Natural killer cell (primary cell): Measurements from ENCODE around the gene SUSD2. TPM values are rescaled to one million over a fixed set of nuclear protein-coding genes. Genes with fewer than 3 reads are reported as not detected.
"Not testable (repeated sequence)": the region's sequence is repeated elsewhere in the genome, so short reads cannot be mapped to it uniquely, and the experiment has no call there.

Experiments used
- ATAC-seq, 3 donors: fragments of 150-1000 bp in 2 of 3; fragments of 200-7000 bp in 1 of 3; cut with Tn5 transposase; 1 replicate in 1 of 3; 2 replicates in 2 of 3; pipeline ENCODE4 v1.10.0; 2021; ENCODE audit warnings: mild to moderate bottlenecking in 2 of 3, moderate library complexity in 2 of 3
- DNase-seq, 2 donors: peaks; one replicate each; pipeline versions ENCODE4 v3.0.0 to v3.0.0-alpha.2; 2013 to 2021; ENCODE audit warnings: mixed read lengths in 1 of 2
- H3K27ac ChIP-seq: one replicate; pipeline ENCODE4 v1.5.1; 2013; ENCODE audit warnings: mild to moderate bottlenecking, low read length
- H3K27me3 ChIP-seq: one replicate; pipeline ENCODE4 v1.6.1; 2013; ENCODE audit warnings: low read length; ENCODE audit not compliant: control insufficient read depth, insufficient read depth
- H3K36me3 ChIP-seq: one replicate; pipeline ENCODE4 v1.6.1; 2013; ENCODE audit warnings: low read length; ENCODE audit not compliant: control insufficient read depth, insufficient read depth
- H3K4me1 ChIP-seq: one replicate; pipeline ENCODE4 v1.6.1; 2013; ENCODE audit warnings: low read length; ENCODE audit not compliant: control insufficient read depth, insufficient read depth
- H3K4me3 ChIP-seq: one replicate; pipeline ENCODE4 v1.5.1; 2013; ENCODE audit warnings: low read length
- H3K9me3 ChIP-seq: one replicate; pipeline ENCODE4 v1.6.1; 2013; ENCODE audit warnings: low read length; ENCODE audit not compliant: control insufficient read depth, insufficient read depth
- H3K27ac Mint-ChIP-seq, 2 donors: one replicate each; pipeline ENCODE4 v1.8.0; 2022; ENCODE audit warnings: mild to moderate bottlenecking in 2 of 2, mixed read lengths in 2 of 2, moderate library complexity in 1 of 2
- H3K27me3 Mint-ChIP-seq, 2 donors: one replicate each; pipeline ENCODE4 v1.8.0; 2022; ENCODE audit warnings: low read depth in 2 of 2, mixed read lengths in 2 of 2
- H3K36me3 Mint-ChIP-seq: one replicate; pipeline ENCODE4 v1.8.0; 2022; ENCODE audit warnings: mixed read lengths
- H3K4me1 Mint-ChIP-seq, 2 donors: one replicate each; pipeline ENCODE4 v1.8.0; 2022; ENCODE audit warnings: mixed read lengths in 2 of 2
- H3K4me3 Mint-ChIP-seq: one replicate; pipeline ENCODE4 v1.8.0; 2022; ENCODE audit warnings: mild to moderate bottlenecking, moderate library complexity, mixed read lengths
- H3K9me3 Mint-ChIP-seq, 2 donors: one replicate each; pipeline ENCODE4 v1.8.0; 2022; ENCODE audit warnings: mixed read lengths in 2 of 2
- WGBS: methylation state at CpG from one replicate; pipeline ENCODE4 v1.1.7; 2013; ENCODE audit warnings: missing lambda C conversion rate; ENCODE audit not compliant: insufficient coverage; 5-methylcytosine and 5-hydroxymethylcytosine counted together
- intact Hi-C: fragments of 100-400 bp; cut with micrococcal nuclease; formaldehyde crosslinking; loops from one replicate; pipeline ENCODE4 v1.14.2; 2022
- total RNA-seq, 4 donors: library from RNA; stranded (reverse); fragments of 120-200 nt in 1 of 4; gene quantifications; one replicate each; pipeline versions ENCODE4 v1.2.3 to v1.2.4, GENCODE V29; 2013 to 2022
- TF ChIP-seq, protein P1 (sequence below): fragments of 200-600 bp; IDR thresholded peaks from one replicate; pipeline ENCODE4 v1.8.0; 2022; ENCODE audit warnings: antibody characterized with exemption

Gene SUSD2
- total RNA-seq, 3 donors from 2014 or later (not counting 1 experiment from before 2014, with no cell fraction given) = 0.75 to 1.7 (median 1.5) TPM

DNA sequence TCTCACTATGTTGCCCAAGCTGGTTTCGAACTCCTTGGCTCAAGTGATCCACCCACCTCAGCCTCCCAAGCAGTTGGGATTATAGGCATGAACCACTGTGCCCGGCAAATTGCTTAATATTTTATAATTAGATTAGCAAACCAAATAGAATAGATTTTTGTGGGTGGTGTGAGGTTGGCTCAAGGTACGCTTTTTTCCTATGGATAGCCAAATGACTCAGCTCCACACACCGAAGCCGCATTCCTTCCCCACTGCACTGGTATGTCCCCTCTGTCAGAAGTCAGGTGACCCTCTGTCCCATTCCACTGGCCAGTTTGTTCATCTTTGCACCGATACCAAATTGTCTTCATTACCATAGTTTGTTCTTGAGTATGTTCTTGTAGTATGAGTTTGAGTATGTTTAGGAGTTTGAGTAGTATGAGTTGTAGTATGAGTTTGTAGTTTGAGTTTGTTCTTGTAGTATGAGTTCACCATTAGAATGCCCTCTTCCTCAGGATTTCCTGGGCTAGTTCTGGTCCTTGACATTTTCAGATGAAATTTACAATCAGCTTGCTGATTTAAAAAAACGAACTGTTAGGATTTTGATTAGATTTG, 19.4 kb downstream of the SUSD2 start:
- TF ChIP-seq, protein P1, sequence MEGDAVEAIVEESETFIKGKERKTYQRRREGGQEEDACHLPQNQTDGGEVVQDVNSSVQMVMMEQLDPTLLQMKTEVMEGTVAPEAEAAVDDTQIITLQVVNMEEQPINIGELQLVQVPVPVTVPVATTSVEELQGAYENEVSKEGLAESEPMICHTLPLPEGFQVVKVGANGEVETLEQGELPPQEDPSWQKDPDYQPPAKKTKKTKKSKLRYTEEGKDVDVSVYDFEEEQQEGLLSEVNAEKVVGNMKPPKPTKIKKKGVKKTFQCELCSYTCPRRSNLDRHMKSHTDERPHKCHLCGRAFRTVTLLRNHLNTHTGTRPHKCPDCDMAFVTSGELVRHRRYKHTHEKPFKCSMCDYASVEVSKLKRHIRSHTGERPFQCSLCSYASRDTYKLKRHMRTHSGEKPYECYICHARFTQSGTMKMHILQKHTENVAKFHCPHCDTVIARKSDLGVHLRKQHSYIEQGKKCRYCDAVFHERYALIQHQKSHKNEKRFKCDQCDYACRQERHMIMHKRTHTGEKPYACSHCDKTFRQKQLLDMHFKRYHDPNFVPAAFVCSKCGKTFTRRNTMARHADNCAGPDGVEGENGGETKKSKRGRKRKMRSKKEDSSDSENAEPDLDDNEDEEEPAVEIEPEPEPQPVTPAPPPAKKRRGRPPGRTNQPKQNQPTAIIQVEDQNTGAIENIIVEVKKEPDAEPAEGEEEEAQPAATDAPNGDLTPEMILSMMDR = no peak
- H3K27me3 ChIP-seq = no peaks in the 10 kb centered on the region
- intact Hi-C loops = no loop called here
- ATAC-seq (no peak), DNase-seq (no peak)
- no peaks in the 10 kb centered on the region for H3K36me3 ChIP-seq
- no peak overlapping the region for H3K4me3 ChIP-seq
- peaks cover 6% of the 10 kb centered on the region for H3K4me1 ChIP-seq
- no peaks in the 10 kb centered on the region for H3K9me3 ChIP-seq
- Mint-ChIP-seq H3K27ac (no peak overlapping the region), H3K36me3 (no peaks in the 10 kb centered on the region), H3K9me3 (no peaks in the 10 kb centered on the region), H3K4me1 (peaks cover 0 to 5% of the 10 kb centered on the region in 2 donors), H3K4me3 (no peak overlapping the region), H3K27me3 (peaks cover 3 to 6% of the 10 kb centered on the region in 2 donors)
- 81% methylated on average over 6 of the region's 7 CpGs for WGBS
- H3K27ac ChIP-seq = no peak overlapping the region

DNA sequence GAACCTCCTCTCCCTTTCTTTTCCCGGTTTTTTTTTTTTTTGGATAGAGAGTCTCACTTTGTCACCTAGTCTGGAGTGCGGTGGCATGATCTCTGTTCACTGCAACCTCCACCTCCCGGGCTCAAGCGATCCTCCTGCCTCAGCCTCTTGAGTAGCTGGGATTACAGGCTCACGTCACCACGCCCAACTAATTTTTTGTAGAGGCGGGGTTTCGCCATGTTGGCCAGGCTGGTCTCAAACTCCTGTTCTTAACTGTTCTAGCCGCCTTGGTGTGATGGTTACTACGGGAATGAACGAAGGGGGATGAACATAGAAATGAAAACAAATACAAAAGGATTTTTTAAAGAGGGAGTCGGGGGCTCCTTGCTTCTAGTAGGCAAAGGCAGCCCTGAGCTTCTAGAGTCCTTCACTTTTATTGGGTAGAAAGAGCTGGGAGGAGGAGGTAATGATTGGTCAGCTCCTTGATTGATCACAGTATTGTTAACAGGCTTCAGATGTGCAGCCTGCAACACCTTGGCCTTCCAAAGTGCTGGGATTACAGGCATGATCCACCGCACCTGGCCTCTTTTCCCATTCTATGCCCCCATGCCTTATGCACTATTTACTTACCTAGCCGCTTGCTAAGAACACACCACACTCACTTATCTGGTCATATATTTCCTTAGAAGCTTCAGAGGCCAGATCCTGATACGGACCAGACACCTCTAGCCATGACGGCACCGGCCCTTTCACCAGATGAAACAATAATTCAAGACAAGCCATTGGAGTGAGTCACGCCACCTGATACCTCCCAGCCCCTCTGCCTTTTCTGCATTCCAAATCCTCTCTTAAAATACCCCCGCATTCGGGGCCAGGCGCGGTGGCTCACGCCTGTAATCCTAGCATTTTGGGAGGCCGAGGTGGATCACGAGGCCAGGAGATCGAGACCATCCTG, 20.7 kb downstream of the SUSD2 start:
- Mint-ChIP-seq H3K27me3 (peaks cover 3 to 6% of the 10 kb centered on the region in 2 donors), H3K4me1 (peaks cover 0 to 5% of the 10 kb centered on the region in 2 donors), H3K9me3 (no peaks in the 10 kb centered on the region), H3K36me3 (no peaks in the 10 kb centered on the region), H3K27ac (no peak overlapping the region), H3K4me3 (no peak overlapping the region)
- no peaks in the 10 kb centered on the region for H3K27me3 ChIP-seq
- DNase-seq = no peak
- no peak for ATAC-seq
- intact Hi-C loops = no loop called here
- H3K36me3 ChIP-seq = no peaks in the 10 kb centered on the region
- no peak overlapping the region for H3K27ac ChIP-seq
- no peaks in the 10 kb centered on the region for H3K9me3 ChIP-seq
- 91% methylated on average over 26 of the region's 26 CpGs for WGBS
- H3K4me1 ChIP-seq = peaks cover 6% of the 10 kb centered on the region
- no peak overlapping the region for H3K4me3 ChIP-seq
- TF ChIP-seq, protein P1 = no peak

DNA sequence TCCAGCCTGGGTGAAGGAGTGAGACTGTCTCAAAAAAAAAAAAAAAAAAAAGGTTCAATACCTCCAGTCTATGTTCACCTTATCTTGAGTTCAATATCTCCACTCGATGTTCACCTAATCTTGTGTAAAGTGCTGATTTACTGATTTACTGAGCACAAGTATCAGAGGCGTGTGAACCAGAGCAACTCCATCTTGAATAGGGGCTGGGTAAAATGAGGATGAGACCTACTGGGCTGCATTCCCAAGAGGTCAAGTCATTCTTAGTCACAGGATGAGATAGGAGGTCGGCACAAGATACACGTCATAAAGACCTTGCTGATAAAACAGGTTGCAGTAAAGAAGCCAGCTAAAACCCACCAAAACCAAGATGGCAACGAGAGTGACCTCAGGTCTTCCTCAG, 22.6 kb downstream of the SUSD2 start:
- intact Hi-C loops, H3K27me3 Mint-ChIP-seq, H3K4me3 Mint-ChIP-seq, H3K4me3 ChIP-seq, H3K36me3 ChIP-seq, H3K36me3 Mint-ChIP-seq, H3K27ac Mint-ChIP-seq, DNase-seq, H3K27ac ChIP-seq, H3K9me3 ChIP-seq, H3K27me3 ChIP-seq, H3K9me3 Mint-ChIP-seq, H3K4me1 ChIP-seq, ATAC-seq: not testable (repeated sequence)
- H3K4me1 Mint-ChIP-seq = peaks cover 0 to 11% of the 10 kb centered on the region in 2 donors
- WGBS = 86% methylated on average over 4 of the region's 5 CpGs

DNA sequence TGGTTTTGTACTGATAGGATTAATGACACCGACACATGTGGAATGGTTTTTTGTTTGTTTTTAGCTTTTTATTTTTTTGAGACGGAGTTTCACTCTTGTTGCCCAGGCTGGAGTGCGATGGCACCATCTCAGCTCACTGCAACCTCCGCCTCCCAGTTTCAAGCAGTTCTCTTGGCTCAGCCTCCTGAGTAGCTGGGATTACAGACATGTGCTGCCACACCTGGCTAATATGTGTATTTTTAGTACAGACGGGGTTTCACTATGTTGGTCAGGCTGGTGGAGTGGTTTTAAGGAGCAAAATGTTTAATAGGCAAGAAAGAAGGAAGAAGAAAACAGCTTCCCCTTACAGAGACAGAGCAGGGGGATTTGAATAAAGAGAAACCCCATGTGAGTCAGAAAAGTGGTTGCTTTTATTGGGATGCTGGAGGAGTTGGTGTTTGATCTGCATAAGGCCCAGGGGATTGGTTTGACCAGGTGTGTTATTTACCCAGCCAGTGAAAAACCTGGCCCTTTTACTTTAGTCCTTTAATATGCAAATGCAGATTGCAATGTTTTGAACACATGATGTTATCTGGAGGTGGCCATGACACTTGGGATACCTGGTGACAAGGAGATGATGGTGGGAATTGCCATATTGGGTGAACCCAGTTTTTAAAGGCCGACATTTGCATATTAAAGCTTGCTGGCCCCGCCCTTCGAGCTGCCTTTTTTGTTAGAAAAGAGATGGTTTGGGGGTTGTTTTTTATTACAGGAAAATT, 24.3 kb downstream of the SUSD2 start:
- no peak overlapping the region for H3K27ac ChIP-seq
- intact Hi-C loops = no loop called here
- H3K4me1 Mint-ChIP-seq = peaks cover 0 to 11% of the 10 kb centered on the region in 2 donors
- DNase-seq (no peak), ATAC-seq (no peak)
- WGBS = 85% methylated on average over 8 of the region's 8 CpGs
- no peak overlapping the region for H3K4me3 ChIP-seq
- H3K27ac Mint-ChIP-seq = no peak overlapping the region
- no peaks in the 10 kb centered on the region for H3K36me3 ChIP-seq
- TF ChIP-seq, protein P1 = no peak
- H3K36me3 Mint-ChIP-seq = no peaks in the 10 kb centered on the region
- no peaks in the 10 kb centered on the region for H3K27me3 ChIP-seq
- no peak overlapping the region for H3K4me3 Mint-ChIP-seq
- H3K4me1 ChIP-seq = peaks cover 6% of the 10 kb centered on the region
- no peaks in the 10 kb centered on the region for H3K9me3 Mint-ChIP-seq
- H3K9me3 ChIP-seq = no peaks in the 10 kb centered on the region
- H3K27me3 Mint-ChIP-seq = peaks cover 3 to 6% of the 10 kb centered on the region in 2 donors

DNA sequence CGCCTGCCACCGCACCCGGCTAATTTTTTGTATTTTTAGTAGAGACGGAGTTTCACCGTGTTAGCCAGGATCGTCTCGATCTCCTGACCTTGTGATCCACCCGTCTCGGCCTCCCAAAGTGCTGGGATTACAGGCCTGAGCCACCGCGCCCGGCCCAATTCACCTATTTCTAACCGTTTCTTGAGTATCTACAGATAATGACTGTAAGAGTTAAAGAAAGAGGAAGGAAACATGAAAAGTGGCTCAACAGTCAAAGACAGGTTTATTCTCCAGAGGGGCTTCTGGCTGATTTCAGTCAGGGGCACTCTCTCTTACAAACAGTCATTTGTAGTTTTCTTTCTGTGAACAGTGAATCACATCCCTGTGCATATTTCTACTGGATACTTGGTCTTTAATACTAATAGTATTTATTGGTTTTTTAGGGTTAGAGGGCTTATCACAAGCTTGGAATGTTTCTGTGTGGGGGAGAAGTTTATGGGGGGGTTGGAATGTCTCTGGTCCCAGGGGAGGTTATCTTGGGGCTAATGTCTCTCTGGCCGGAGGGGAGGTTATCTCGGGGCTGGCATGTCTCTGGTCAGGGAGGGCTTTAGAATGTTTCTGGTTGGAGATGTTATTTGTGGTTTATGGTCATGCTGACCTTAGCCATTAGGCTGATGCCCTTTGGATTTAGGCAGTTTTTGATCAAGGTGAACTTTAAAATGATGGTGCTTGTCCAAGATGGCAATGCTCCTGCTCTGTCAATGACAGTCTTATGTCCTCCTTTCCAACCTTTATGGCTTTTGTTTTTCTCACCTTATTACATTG, 25.4 kb downstream of the SUSD2 start:
- H3K4me3 ChIP-seq, H3K27ac ChIP-seq, H3K4me1 ChIP-seq, intact Hi-C loops, DNase-seq, H3K27ac Mint-ChIP-seq, H3K36me3 ChIP-seq, H3K36me3 Mint-ChIP-seq, ATAC-seq, H3K9me3 Mint-ChIP-seq, H3K9me3 ChIP-seq, H3K27me3 ChIP-seq, H3K27me3 Mint-ChIP-seq, H3K4me3 Mint-ChIP-seq: not testable (repeated sequence)
- 74% methylated on average over 15 of the region's 15 CpGs for whole genome bisulfite sequencing
- H3K4me1 Mint-ChIP-seq = peaks cover 0 to 11% of the 10 kb centered on the region in 2 donors
